BE2C (cell line): ENCODE measurements around the gene TENM4.

ENCODE experiments used
- DNase-seq: peaks from one replicate; pipeline ENCODE4 v3.0.0-alpha.2; 2020
- H3K27me3 ChIP-seq: fragments of 250-450 bp; sonication (Bioruptor Pico); 2 replicates; pipeline ENCODE4 v1.5.1; 2020; ENCODE audit warnings: mild to moderate bottlenecking
- H3K36me3 ChIP-seq: fragments of 250-450 bp; sonication (Bioruptor Pico); 2 replicates; pipeline ENCODE4 v1.5.1; 2020; ENCODE audit warnings: mild to moderate bottlenecking
- H3K4me1 ChIP-seq: fragments of 250-450 bp; sonication (Bioruptor Pico); 2 replicates; pipeline ENCODE4 v1.5.1; 2020
- H3K4me3 ChIP-seq: 2 replicates; pipeline ENCODE4 v1.5.1; 2011; ENCODE audit warnings: low read depth, low read length
- H3K9me3 ChIP-seq: fragments of 250-450 bp; sonication (Bioruptor Pico); 2 replicates; pipeline ENCODE4 v1.5.1; 2020
- CTCF ChIP-seq: IDR thresholded peaks from 2 replicates; pipeline ENCODE4 v1.5.1; 2012; ENCODE audit warnings: mild to moderate bottlenecking, low read depth, low read length

The TENM4 gene

DNA sequence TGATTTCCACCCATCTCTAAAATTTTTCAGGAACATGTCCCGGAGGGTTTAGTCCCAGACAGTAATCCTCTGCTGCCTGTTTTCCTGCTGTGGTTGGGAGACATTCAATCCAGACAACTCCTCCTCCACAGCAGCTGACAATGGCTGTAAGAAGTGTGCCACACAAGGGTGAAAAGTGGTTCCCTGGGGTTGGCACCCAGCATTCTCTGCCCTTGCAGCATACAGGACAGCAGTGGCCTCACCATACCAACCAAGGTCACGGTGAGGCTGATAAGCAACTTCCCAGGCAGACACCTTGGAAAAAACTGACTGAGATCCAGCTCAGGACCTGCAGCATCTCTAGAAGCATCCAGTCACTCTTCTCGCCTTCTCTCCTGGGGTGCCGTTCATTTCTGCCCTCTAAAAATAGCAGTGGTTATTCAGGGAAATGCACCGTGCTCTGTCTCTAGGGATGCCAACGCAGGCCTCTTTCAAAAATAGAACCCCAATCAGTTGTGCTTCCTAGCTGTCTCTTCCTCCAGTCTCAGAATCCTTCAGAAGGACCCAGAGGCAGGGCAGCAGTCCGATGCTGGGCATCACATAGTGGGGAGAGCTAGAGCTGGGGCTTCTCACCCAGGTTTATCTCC lies 241.0 kb downstream of the TENM4 start:
- no peaks in the 10 kb centered on the region for H3K9me3 ChIP-seq
- TF ChIP-seq CTCF = no peak

GRCh38 chr11:79198898-79199250 lies 242.0 kb downstream of the TENM4 start:
- Histone ChIP-seq H3K4me1 (no peaks in the 10 kb centered on the region), H3K4me3 (no peak overlapping the region), H3K9me3 (no peaks in the 10 kb centered on the region), H3K36me3 (no peaks in the 10 kb centered on the region), H3K27me3 (no peaks in the 10 kb centered on the region)
- DNase-seq = no peak
- TF ChIP-seq CTCF = no peak

More for the DNA sequence above, 241.0 kb downstream of the TENM4 start:
- no peaks in the 10 kb centered on the region for H3K4me1 ChIP-seq
- no peaks in the 10 kb centered on the region for H3K36me3 ChIP-seq
- no peaks in the 10 kb centered on the region for H3K27me3 ChIP-seq
- no peak for DNase-seq
- H3K4me3 ChIP-seq = no peak overlapping the region

DNA sequence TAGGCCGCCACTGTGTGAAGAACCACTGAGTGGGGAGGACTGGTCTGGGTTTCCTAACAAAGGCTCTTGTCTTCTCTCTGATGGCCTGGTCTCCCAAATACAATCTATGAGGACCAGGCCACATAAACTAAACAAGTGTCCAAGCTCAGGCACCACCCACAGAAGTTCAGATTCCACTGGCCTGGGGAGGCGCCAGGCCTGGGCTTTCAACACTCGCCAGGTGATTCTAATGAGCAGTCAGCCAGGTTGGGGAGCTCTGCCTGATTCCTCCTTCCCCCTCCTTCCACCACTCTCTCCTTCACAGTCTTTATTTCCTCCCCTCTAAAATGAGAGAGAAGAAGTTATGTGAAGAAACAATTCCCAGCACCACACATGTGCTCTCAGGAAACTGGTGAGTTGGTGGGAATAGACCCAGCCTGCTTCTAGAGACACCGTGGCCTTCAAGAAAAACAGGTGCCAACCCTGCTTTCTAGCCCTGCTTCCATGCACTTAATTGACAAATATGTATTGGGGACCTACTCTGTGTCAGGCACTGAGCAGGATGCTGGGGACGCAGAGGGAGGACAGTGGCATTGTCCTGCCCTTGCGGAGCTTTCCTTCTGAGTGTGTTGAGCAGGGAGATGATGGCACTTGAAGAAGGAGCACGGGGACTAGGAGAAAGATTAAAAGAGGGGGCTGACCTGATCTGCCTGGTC lies 242.5 kb downstream of the TENM4 start:
- no peak for DNase-seq
- no peaks in the 10 kb centered on the region for H3K27me3 ChIP-seq
- no peaks in the 10 kb centered on the region for H3K9me3 ChIP-seq
- H3K4me1 ChIP-seq = no peaks in the 10 kb centered on the region
- H3K36me3 ChIP-seq = no peaks in the 10 kb centered on the region
- no peak for TF ChIP-seq CTCF
- no peak overlapping the region for H3K4me3 ChIP-seq

DNA sequence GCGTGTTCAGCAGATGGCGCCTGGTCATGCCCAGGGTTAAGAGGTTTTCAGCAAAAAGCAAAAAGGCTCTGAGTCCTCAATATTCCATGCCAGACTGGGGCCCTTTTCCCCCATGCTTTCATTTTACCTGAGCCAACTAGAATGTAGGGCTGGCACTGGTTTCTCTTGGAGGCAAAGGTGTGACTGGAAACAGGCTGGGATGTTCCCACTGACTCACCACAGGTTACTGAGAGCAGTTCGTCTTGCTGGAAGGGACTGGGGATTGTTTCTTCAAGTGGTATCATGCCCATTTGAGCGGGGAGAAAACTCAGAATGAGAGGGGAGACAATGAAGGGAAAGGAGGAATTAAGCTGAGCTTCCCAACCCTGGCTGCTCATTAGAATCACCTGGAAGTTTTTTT lies 243.9 kb downstream of the TENM4 start:
- TF ChIP-seq CTCF = no peak
- Histone ChIP-seq H3K36me3 (no peaks in the 10 kb centered on the region), H3K4me1 (no peaks in the 10 kb centered on the region), H3K9me3 (no peaks in the 10 kb centered on the region), H3K4me3 (no peak overlapping the region), H3K27me3 (no peaks in the 10 kb centered on the region)
- no peak for DNase-seq

GRCh38 chr11:79195209-79195608 lies 245.6 kb downstream of the TENM4 start:
- Histone ChIP-seq H3K36me3 (no peaks in the 10 kb centered on the region), H3K27me3 (no peaks in the 10 kb centered on the region), H3K9me3 (no peaks in the 10 kb centered on the region), H3K4me3 (no peak overlapping the region), H3K4me1 (no peaks in the 10 kb centered on the region)
- DNase-seq = no peak
- TF ChIP-seq CTCF = no peak

GRCh38 chr11:79193663-79194310 lies 247.0 kb downstream of the TENM4 start:
- no peaks in the 10 kb centered on the region for H3K27me3 ChIP-seq
- no peak for DNase-seq
- TF ChIP-seq CTCF = no peak
- no peaks in the 10 kb centered on the region for H3K9me3 ChIP-seq
- H3K4me3 ChIP-seq = no peak overlapping the region
- no peaks in the 10 kb centered on the region for H3K36me3 ChIP-seq
- H3K4me1 ChIP-seq = no peaks in the 10 kb centered on the region
